GM12878 (cell line): ENCODE data around the gene GUCY2D. TPM values are rescaled to one million over a fixed set of nuclear protein-coding genes. Genes with fewer than 3 reads are reported as not detected.

ENCODE experiments used
- ATAC-seq: fragments of 200-7000 bp; cut with Tn5 transposase; 3 replicates; pipeline ENCODE4 v1.9.1; 2020; ENCODE audit warnings: mild to moderate bottlenecking, moderate library complexity
- BruUV-seq: library from RNA; stranded (reverse); fragments of 400-500 nt; replicated peaks from 2 replicates; lab custom pipeline; 2021; lab: Mats Ljungman, UMichigan
- CTCF ChIA-PET: fragments of 300-600 bp; sonication (Branson Sonifier 250); formaldehyde crosslinking; extraction: SDS; loops from one replicate; lab custom pipeline; 2021; ENCODE audit warnings: inconsistent platforms; lab: Yijun Ruan, JAX
- POLR2A ChIA-PET: fragments of 350-600 bp; formaldehyde crosslinking; extraction: SDS; loops from one replicate; lab custom pipeline; 2021; ENCODE audit warnings: inconsistent platforms; lab: Charles Lee
- RAD21 ChIA-PET: fragments of 300-600 bp; sonication (Branson Sonifier 250); formaldehyde crosslinking; loops from one replicate; lab custom pipeline; 2023; ENCODE audit warnings: antibody characterized with exemption; ENCODE audit not compliant: unreplicated experiment; lab: Charles Lee
- SMC1A ChIA-PET: fragments of 300-600 bp; sonication (Branson Sonifier 250); formaldehyde crosslinking; loops from one replicate; lab custom pipeline; 2023; ENCODE audit not compliant: unreplicated experiment, uncharacterized antibody; lab: Charles Lee
- DNase-seq: peaks from one replicate; pipeline ENCODE4 v3.0.0-alpha.2; 2011; ENCODE audit warnings: low read depth, low spot score
- FAIRE-seq: peaks from 3 replicates; lab custom pipeline; 2011; peaks lifted over from hg19 to GRCh38; lab: Jason Lieb, UNC
- H2AFZ ChIP-seq: 2 replicates; pipeline ENCODE4 v1.6.0; 2011; ENCODE audit warnings: low read depth, low read length, control low read depth; ENCODE audit not compliant: control insufficient read depth
- H3K27ac ChIP-seq: 2 replicates; pipeline ENCODE4 v1.5.1; 2011; ENCODE audit warnings: control low read depth; ENCODE audit not compliant: control insufficient read depth, insufficient read depth
- H3K27me3 ChIP-seq, 2 experiments: replicated peaks in 1 of 2; 2 replicates each; pipeline versions ENCODE4 v1.6.0 to v1.6.1; 2011; ENCODE audit warnings: low read length in 1 of 2; ENCODE audit not compliant: control insufficient read depth in 2 of 2, insufficient read depth in 2 of 2
- H3K36me3 ChIP-seq, 2 experiments: 2 replicates each; pipeline ENCODE4 v1.5.1; 2011; ENCODE audit warnings: low read length in 1 of 2; ENCODE audit not compliant: control insufficient read depth in 2 of 2, insufficient read depth in 2 of 2
- H3K4me1 ChIP-seq: 2 replicates; pipeline ENCODE4 v1.6.1; 2011; ENCODE audit warnings: mild to moderate bottlenecking, low read length, moderate library complexity, mixed read lengths; ENCODE audit not compliant: control insufficient read depth, insufficient read depth
- H3K4me2 ChIP-seq: 2 replicates; pipeline ENCODE4 v1.6.0; 2011; ENCODE audit warnings: control low read depth; ENCODE audit not compliant: control insufficient read depth, insufficient read depth
- H3K4me3 ChIP-seq: fragments of 200-600 bp; sonication (generic); 2 replicates; pipeline ENCODE4 v1.5.1; 2016
- H3K79me2 ChIP-seq: 2 replicates; pipeline ENCODE4 v1.6.0; 2011; ENCODE audit warnings: low read length; ENCODE audit not compliant: control insufficient read depth, insufficient read depth
- H3K9ac ChIP-seq: 2 replicates; pipeline ENCODE4 v1.8.0; 2011; ENCODE audit warnings: low read length, control low read depth, mixed read lengths; ENCODE audit not compliant: control insufficient read depth, insufficient read depth
- H3K9me3 ChIP-seq: replicated peaks from 3 replicates; pipeline ENCODE4 v1.5.1; 2011; ENCODE audit warnings: mild to moderate bottlenecking, low read length; ENCODE audit not compliant: control insufficient read depth, insufficient read depth
- H4K20me1 ChIP-seq: 2 replicates; pipeline ENCODE4 v1.6.0; 2011; ENCODE audit not compliant: control insufficient read depth, insufficient read depth
- BMI1 ChIP-seq: fragments of 450-650 bp; IDR thresholded peaks from 2 replicates; pipeline ENCODE4 v1.6.1; 2016; ENCODE audit warnings: mild to moderate bottlenecking, moderate library complexity, borderline replicate concordance
- CBX5 ChIP-seq: sonication (generic); IDR thresholded peaks from 2 replicates; pipeline ENCODE4 v1.6.1; 2016; ENCODE audit warnings: low read depth, moderate library complexity, mild to moderate bottlenecking, inconsistent platforms
- EGR1 ChIP-seq, 2 experiments: IDR thresholded peaks; 1 replicate in 1 of 2; 2 replicates in 1 of 2; pipeline ENCODE4 v1.6.1; 2011 to 2012; ENCODE audit warnings: low read depth in 2 of 2, low read length in 2 of 2, borderline replicate concordance in 1 of 2, mild to moderate bottlenecking in 1 of 2, moderate library complexity in 1 of 2
- FOS ChIP-seq: IDR thresholded peaks from 3 replicates; pipeline ENCODE4 v1.6.1; 2011; ENCODE audit warnings: borderline replicate concordance; ENCODE audit not compliant: insufficient read length; ENCODE audit errors: extremely low read depth
- JUND ChIP-seq: IDR thresholded peaks from 2 replicates; pipeline ENCODE4 v1.6.1; 2012; ENCODE audit warnings: low read depth, mild to moderate bottlenecking, low read length, improper control_type of control experiment, moderate library complexity
- NFYB ChIP-seq: IDR thresholded peaks from 2 replicates; pipeline ENCODE4 v1.6.1; 2011; ENCODE audit warnings: low read depth, mild to moderate bottlenecking, low read length, improper control_type of control experiment, moderate library complexity; ENCODE audit not compliant: insufficient read depth
- POLR2AphosphoS2 ChIP-seq: IDR thresholded peaks from 2 replicates; pipeline ENCODE4 v1.6.1; 2011; ENCODE audit warnings: low read depth, mild to moderate bottlenecking, low read length, improper control_type of control experiment, moderate library complexity
- POU2F2 ChIP-seq: IDR thresholded peaks from 3 replicates; pipeline ENCODE4 v1.6.1; 2011; ENCODE audit warnings: low read depth, mild to moderate bottlenecking, low read length, borderline replicate concordance
- RAD51 ChIP-seq: fragments of 450-650 bp; IDR thresholded peaks from 2 replicates; pipeline ENCODE4 v1.6.1; 2016; ENCODE audit warnings: moderate library complexity, mild to moderate bottlenecking, inconsistent platforms
- RCOR1 ChIP-seq: conservative IDR thresholded peaks from 2 replicates; pipeline ENCODE4 v1.6.1; 2012; ENCODE audit warnings: low read depth, low read length, improper control_type of control experiment
- SMAD5 ChIP-seq: IDR thresholded peaks from 2 replicates; pipeline ENCODE4 v1.6.1; 2016; ENCODE audit warnings: antibody characterized with exemption, low read depth
- SREBF2 ChIP-seq: IDR thresholded peaks from 2 replicates; pipeline ENCODE4 v1.6.1; 2012; ENCODE audit warnings: mild to moderate bottlenecking, low read length
- TCF3 ChIP-seq: IDR thresholded peaks from 2 replicates; pipeline ENCODE4 v1.6.1; 2012; ENCODE audit warnings: low read depth, mild to moderate bottlenecking, low read length, borderline replicate concordance; ENCODE audit not compliant: insufficient read depth
- WGBS: methylation state at CpG from one replicate; pipeline ENCODE4 v1.1.6; 2016; ENCODE audit warnings: low lambda C conversion rate; ENCODE audit not compliant: insufficient replicate concordance, insufficient coverage; ENCODE audit errors: missing lambda C conversion rate; 5-methylcytosine and 5-hydroxymethylcytosine counted together
- in situ Hi-C: fragments of 300-500 bp; cut with MboI; formaldehyde crosslinking; loops from 9 replicates; pipeline ENCODE4 v1.14.3; 2018; ENCODE audit warnings: mixed read lengths
- intact Hi-C: fragments of 100-400 bp; cut with micrococcal nuclease; formaldehyde crosslinking; loops from one replicate; pipeline ENCODE4 v1.14.2; 2022; ENCODE audit not compliant: unreplicated experiment
- polyA plus RNA-seq, 11 experiments: library from polyadenylated mRNA; depleted of rRNA in 4 of 11; unstranded in 6 of 11; stranded (reverse) in 5 of 11; fragments of >200 nt; fragmentation: Nextera tagmentation in 4 of 11; fragmentation: Illumina TruSeq in 1 of 11; extraction: Ambion mirVana in 4 of 11; extraction: Trizol in 1 of 11; gene quantifications; 1 replicate in 1 of 11; 2 replicates in 10 of 11; pipeline versions ENCODE4 v1.2.1 to v1.2.3, GENCODE V29; 2011 to 2016; ENCODE audit warnings: inconsistent platforms in 2 of 11, missing spikeins in 2 of 11, low read depth in 1 of 11
- total RNA-seq, 4 experiments: library from RNA; depleted of rRNA in 3 of 4; stranded (reverse); fragments of >200 nt in 3 of 4; fragmentation: Illumina TruSeq in 1 of 4; extraction: Trizol in 1 of 4; gene quantifications; 2 replicates each; pipeline versions ENCODE4 v1.2.1 to v1.2.3, GENCODE V29; 2013 to 2021
- TF ChIP-seq, protein P1 (sequence below): fragments of 450-650 bp; IDR thresholded peaks from 2 replicates; pipeline ENCODE4 v1.6.1; 2017; ENCODE audit warnings: mild to moderate bottlenecking, moderate library complexity
- TF ChIP-seq, protein P2 (sequence below): fragments of 150-350 bp; IDR thresholded peaks from 2 replicates; pipeline ENCODE4 v1.6.1; 2016; ENCODE audit warnings: low read depth, low read length

The GUCY2D gene
- total and polyA plus RNA-seq, 10 of the 15 experiments (the other 5 are each of a cell fraction or from before 2014, with no cell fraction given) = not detected

DNA sequence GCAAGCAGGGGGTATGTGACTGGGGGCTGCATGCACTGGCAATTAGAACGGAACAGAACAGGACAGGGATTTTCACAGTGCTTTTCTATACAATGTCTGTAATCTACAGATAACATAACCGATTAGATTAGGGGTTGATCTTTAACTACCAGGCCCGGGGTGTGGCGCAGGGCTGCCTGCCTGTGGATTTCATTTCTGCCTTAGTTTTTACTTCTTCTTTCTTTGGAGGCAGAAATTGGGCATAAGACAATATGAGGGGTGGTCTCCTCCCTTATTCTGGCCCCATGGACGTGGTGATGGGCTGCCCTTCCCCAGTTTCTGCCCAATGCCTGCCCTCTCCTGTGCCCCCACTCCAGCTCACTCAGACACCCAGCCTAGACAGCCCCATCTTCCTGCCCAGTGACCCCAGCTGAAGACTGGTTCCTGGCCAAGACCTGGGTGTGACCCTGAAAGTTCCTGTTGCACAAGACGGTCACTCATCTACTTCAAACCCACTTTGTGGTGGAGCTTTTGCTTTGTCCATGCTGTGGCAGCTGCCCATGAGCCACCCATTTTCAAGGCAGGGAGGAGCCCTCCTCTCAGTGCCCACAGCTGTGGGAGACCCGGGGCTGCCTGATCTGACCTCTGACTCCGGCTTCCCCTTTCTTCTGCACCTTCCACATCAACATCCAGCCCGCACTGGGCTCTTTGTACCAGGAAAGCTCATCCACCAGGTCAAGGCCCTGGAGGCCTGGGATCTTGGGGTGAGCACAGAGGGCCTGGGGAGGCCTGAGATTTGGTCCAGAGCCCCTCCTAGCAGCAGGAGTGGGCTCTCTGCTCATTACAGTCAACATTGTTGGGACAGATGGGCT, 66.5 kb downstream of the GUCY2D start:
- Histone ChIP-seq H3K27me3 (peaks cover 8 to 11% of the 10 kb centered on the region in 2 experiments), H3K27ac (no peak overlapping the region), H3K4me1 (no peaks in the 10 kb centered on the region), H3K79me2 (no peaks in the 10 kb centered on the region), H3K4me2 (no peak overlapping the region), H3K4me3 (no peak overlapping the region), H4K20me1 (no peaks in the 10 kb centered on the region), H3K36me3 (no peaks in the 10 kb centered on the region), H3K9ac (no peak overlapping the region), H2AFZ (no peak overlapping the region), H3K9me3 (no peaks in the 10 kb centered on the region)
- ATAC-seq (no peak), FAIRE-seq (no peak), DNase-seq (no peak)
- no TSS peak for BruUV-seq
- intact Hi-C loops = no loop called here
- WGBS = 20% methylated on average over 8 of the region's 9 CpGs
- ChIA-PET RAD21 (interaction anchor here (0.6 to 2.5 kb wide), 3 partner anchors 8 to 267 kb away, joined by 3 to 19 read pairs (median 4); no protein-coding TSS in a partner anchor), POLR2A (interaction anchor here (0.5 kb wide), 1 partner anchor 128 kb away, joined by 5 read pairs; no protein-coding TSS in a partner anchor), CTCF (interaction anchor here (1.2 to 8.8 kb wide), 7 partner anchors 8 to 232 kb away, joined by 3 to 76 read pairs (median 6); no protein-coding TSS in a partner anchor), SMC1A (interaction anchor here (1.1 to 3.5 kb wide), 3 partner anchors 8 to 50 kb away, joined by 5 to 18 read pairs (median 7); no protein-coding TSS in a partner anchor)
- in situ Hi-C loops = no loop called here
- TF ChIP-seq CBX5 = no peak
- no peak for TF ChIP-seq RCOR1
- TF ChIP-seq POLR2AphosphoS2 = no peak
- no peak for TF ChIP-seq SREBF2
- no peak for TF ChIP-seq NFYB
- TF ChIP-seq, protein P1, sequence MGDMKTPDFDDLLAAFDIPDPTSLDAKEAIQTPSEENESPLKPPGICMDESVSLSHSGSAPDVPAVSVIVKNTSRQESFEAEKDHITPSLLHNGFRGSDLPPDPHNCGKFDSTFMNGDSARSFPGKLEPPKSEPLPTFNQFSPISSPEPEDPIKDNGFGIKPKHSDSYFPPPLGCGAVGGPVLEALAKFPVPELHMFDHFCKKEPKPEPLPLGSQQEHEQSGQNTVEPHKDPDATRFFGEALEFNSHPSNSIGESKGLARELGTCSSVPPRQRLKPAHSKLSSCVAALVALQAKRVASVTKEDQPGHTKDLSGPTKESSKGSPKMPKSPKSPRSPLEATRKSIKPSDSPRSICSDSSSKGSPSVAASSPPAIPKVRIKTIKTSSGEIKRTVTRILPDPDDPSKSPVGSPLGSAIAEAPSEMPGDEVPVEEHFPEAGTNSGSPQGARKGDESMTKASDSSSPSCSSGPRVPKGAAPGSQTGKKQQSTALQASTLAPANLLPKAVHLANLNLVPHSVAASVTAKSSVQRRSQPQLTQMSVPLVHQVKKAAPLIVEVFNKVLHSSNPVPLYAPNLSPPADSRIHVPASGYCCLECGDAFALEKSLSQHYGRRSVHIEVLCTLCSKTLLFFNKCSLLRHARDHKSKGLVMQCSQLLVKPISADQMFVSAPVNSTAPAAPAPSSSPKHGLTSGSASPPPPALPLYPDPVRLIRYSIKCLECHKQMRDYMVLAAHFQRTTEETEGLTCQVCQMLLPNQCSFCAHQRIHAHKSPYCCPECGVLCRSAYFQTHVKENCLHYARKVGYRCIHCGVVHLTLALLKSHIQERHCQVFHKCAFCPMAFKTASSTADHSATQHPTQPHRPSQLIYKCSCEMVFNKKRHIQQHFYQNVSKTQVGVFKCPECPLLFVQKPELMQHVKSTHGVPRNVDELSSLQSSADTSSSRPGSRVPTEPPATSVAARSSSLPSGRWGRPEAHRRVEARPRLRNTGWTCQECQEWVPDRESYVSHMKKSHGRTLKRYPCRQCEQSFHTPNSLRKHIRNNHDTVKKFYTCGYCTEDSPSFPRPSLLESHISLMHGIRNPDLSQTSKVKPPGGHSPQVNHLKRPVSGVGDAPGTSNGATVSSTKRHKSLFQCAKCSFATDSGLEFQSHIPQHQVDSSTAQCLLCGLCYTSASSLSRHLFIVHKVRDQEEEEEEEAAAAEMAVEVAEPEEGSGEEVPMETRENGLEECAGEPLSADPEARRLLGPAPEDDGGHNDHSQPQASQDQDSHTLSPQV = no peak
- TF ChIP-seq SMAD5 = no peak
- TF ChIP-seq, protein P2, sequence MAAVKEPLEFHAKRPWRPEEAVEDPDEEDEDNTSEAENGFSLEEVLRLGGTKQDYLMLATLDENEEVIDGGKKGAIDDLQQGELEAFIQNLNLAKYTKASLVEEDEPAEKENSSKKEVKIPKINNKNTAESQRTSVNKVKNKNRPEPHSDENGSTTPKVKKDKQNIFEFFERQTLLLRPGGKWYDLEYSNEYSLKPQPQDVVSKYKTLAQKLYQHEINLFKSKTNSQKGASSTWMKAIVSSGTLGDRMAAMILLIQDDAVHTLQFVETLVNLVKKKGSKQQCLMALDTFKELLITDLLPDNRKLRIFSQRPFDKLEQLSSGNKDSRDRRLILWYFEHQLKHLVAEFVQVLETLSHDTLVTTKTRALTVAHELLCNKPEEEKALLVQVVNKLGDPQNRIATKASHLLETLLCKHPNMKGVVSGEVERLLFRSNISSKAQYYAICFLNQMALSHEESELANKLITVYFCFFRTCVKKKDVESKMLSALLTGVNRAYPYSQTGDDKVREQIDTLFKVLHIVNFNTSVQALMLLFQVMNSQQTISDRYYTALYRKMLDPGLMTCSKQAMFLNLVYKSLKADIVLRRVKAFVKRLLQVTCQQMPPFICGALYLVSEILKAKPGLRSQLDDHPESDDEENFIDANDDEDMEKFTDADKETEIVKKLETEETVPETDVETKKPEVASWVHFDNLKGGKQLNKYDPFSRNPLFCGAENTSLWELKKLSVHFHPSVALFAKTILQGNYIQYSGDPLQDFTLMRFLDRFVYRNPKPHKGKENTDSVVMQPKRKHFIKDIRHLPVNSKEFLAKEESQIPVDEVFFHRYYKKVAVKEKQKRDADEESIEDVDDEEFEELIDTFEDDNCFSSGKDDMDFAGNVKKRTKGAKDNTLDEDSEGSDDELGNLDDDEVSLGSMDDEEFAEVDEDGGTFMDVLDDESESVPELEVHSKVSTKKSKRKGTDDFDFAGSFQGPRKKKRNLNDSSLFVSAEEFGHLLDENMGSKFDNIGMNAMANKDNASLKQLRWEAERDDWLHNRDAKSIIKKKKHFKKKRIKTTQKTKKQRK = no peak
- TF ChIP-seq POU2F2 = no peak
- no peak for TF ChIP-seq TCF3
- no peak for TF ChIP-seq EGR1 (IDR thresholded peaks at IDR 0.05; ENCODE audit: borderline replicate concordance in 1 of 2, low read depth in 2 of 2, low read length in 2 of 2)
- no peak for TF ChIP-seq BMI1
- no peak for TF ChIP-seq FOS
- no peak for TF ChIP-seq RAD51
- TF ChIP-seq JUND = no peak
